Activated CD4-positive, alpha-beta T cell treated with anti-CD3 and anti-CD28 coated beads for 36 hours (primary cell): ENCODE data around the gene ITGA1. TPM values are rescaled to one million over a fixed set of nuclear protein-coding genes. Genes with fewer than 3 reads are reported as not detected.

ENCODE experiments used
- ATAC-seq: fragments of 200-7000 bp; cut with Tn5 transposase; one replicate; pipeline ENCODE4 v1.10.0; 2021; ENCODE audit warnings: mild to moderate bottlenecking, moderate library complexity
- CTCF ChIA-PET: fragments of 350-600 bp; sonication (Branson Sonifier 250); formaldehyde crosslinking; loops from one replicate; lab custom pipeline; 2021; ENCODE audit warnings: antibody characterized with exemption; lab: Charles Lee
- POLR2A ChIA-PET: fragments of 350-600 bp; sonication (Branson Sonifier 250); formaldehyde crosslinking; loops from one replicate; lab custom pipeline; 2021; ENCODE audit warnings: antibody characterized with exemption, inconsistent platforms; lab: Charles Lee
- DNase-seq: peaks from one replicate; pipeline ENCODE4 v3.0.0-alpha.2; 2020
- H3K27ac Mint-ChIP-seq: one replicate; pipeline ENCODE4 v1.8.0; 2021; ENCODE audit warnings: mixed read lengths
- H3K27me3 Mint-ChIP-seq: one replicate; pipeline ENCODE4 v1.8.0; 2021; ENCODE audit warnings: mixed read lengths
- H3K36me3 Mint-ChIP-seq: one replicate; pipeline ENCODE4 v1.8.0; 2021; ENCODE audit warnings: low read depth, mixed read lengths
- H3K4me1 Mint-ChIP-seq: one replicate; pipeline ENCODE4 v1.8.0; 2021; ENCODE audit warnings: mixed read lengths
- H3K4me3 Mint-ChIP-seq: one replicate; pipeline ENCODE4 v1.8.0; 2021; ENCODE audit warnings: mild to moderate bottlenecking, moderate library complexity, mixed read lengths
- H3K9me3 Mint-ChIP-seq: one replicate; pipeline ENCODE4 v1.8.0; 2021; ENCODE audit warnings: low read depth, mixed read lengths
- intact Hi-C, 2 experiments: fragments of 100-400 bp; cut with DNase I in 1 of 2; cut with micrococcal nuclease in 1 of 2; formaldehyde crosslinking; loops; one replicate each; pipeline versions ENCODE4 v1.14.2 to v1.15.1; 2022 to 2024; cut with DNase I, micrococcal nuclease
- total RNA-seq, 2 experiments: library from RNA; stranded (reverse); gene quantifications; one replicate each; pipeline ENCODE4 v1.2.3, GENCODE V29; 2021

ITGA1 gene
- total RNA-seq, 2 experiments from 2014 or later = 1.9 to 3.9 TPM

DNA sequence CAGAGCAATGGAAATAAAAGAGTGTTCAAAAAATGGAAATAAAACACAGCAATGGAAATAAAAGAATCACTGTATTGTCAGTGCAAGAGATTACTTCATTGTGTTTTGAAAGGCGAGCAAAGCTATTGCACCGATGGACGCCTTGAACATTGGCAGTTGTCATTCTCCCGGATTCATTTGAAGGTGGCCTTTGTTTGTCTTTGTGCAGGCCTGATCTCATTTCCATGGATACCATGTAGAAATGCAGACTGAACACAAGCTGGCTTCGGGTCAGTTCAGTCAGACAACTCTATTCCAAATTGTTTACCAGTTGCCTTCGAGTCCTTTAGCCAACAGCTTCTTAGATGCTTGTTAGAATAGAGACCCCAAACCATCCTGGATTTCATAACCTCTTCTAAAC is 209.7 kb downstream of the ITGA1 start:
- Mint-ChIP-seq H3K27me3 (peaks cover 15% of the 10 kb centered on the region), H3K27ac (no peak overlapping the region), H3K4me1 (no peaks in the 10 kb centered on the region), H3K4me3 (no peak overlapping the region), H3K9me3 (no peaks in the 10 kb centered on the region), H3K36me3 (no peaks in the 10 kb centered on the region)
- no peak for DNase-seq
- no peak for ATAC-seq
- ChIA-PET CTCF (interaction anchor here (1.3 to 1.4 kb wide), 2 partner anchors 27 to 39 kb away, joined by 3 to 5 read pairs; no protein-coding TSS in a partner anchor), POLR2A (no interaction called here)
- intact Hi-C loops = no loop called here

DNA sequence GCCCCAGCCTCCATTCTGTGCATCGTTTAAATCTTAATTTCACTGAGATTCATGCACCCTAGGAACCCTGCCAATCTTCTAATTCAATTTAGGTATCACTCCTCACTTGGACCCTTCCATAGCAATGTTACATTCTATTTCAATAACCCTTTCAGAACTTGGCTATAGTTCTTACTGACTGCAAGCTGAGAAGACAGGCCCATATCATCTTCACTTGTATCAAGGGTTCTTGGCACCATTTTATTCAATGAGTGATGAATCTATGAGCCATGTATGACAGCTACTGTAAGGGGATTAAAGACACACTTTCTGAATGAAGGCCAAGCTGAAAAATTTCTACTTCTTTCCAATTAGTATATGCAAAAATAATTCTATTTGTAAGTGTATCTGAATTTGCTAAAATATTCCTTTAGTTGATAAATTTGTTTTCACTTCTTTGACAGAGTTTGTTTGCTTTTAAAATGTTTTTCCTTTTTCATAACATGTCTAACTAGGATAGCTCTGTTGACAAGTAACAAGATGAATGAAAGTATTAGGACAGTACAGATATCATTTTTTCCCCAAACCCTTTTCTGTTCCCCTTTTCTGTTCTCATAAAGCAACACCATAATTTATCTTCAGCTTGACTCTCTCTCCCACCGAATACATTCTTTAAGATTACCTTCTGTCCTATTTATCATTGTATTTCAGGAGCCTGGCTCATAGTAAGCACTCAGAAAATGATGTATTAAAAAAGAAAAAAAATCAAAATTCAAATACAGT is 211.0 kb downstream of the ITGA1 start:
- no peaks in the 10 kb centered on the region for H3K4me1 Mint-ChIP-seq
- H3K27me3 Mint-ChIP-seq = peaks cover 7% of the 10 kb centered on the region
- intact Hi-C loops = no loop called here
- DNase-seq (no peak), ATAC-seq (no peak)
- H3K9me3 Mint-ChIP-seq = no peaks in the 10 kb centered on the region
- ChIA-PET POLR2A (no interaction called here), CTCF (interaction anchor here (0.8 to 1.4 kb wide), 2 partner anchors 37 to 91 kb away, joined by 3 to 5 read pairs; no protein-coding TSS in a partner anchor)
- no peak overlapping the region for H3K27ac Mint-ChIP-seq
- H3K4me3 Mint-ChIP-seq = no peak overlapping the region
- H3K36me3 Mint-ChIP-seq = no peaks in the 10 kb centered on the region

DNA sequence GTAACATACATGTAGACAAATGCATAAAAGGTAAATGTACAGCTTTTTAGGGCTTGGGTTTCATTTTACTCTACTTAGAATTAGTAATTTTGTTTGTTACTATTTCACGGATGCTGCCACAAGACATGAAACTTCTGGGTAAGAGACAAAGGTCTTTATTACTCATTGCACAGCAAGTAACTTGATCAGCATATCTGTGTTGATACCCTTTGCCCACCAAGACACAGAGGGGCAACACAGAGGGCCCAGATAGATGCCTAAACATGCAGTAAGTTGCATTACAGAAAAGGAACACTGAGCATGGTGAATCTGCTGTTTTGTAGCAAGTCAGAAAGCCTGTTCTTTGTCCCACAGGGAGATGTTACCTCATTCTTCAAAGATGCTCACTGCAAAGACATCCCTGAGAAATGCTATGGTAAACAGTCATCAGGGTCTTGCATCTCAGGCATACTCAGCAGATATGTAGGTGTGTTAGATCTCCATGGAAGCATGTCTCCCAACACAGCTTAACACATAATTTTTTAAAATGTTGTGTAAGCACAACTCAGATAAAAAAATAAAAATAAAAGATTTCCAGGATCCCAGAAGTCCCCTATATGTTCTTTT is 211.7 kb downstream of the ITGA1 start:
- CTCF ChIA-PET = interaction anchor here (0.8 kb wide), 1 partner anchor 90 kb away, joined by 3 read pairs; no protein-coding TSS in a partner anchor
- Mint-ChIP-seq H3K36me3 (no peaks in the 10 kb centered on the region), H3K4me1 (peaks cover 5% of the 10 kb centered on the region), H3K27me3 (peaks cover 7% of the 10 kb centered on the region), H3K27ac (no peak overlapping the region), H3K9me3 (no peaks in the 10 kb centered on the region), H3K4me3 (no peak overlapping the region)
- ATAC-seq (peak; percentile 53), DNase-seq (no peak)
- intact Hi-C loops = no loop called here
- POLR2A ChIA-PET = no interaction called here

DNA sequence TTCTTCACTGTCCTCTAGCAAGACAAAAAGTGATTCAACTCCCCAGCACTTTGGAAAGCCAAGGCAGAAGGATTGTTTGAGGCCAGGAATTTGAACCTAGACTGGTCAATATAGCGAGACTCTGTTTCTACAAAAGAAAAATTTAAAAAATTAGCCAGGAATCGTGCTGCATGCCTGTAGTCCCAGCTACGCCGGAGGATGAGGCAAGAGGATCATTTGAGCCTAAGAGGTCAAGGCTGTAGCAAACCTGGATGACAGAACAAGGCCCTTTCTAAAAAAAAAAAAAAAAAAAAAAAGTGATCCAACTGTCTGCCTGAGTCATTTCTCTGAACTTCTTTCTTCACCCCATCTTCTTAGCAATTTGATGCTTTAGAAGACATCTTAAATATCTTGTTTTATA is 213.8 kb downstream of the ITGA1 start:
- Mint-ChIP-seq H3K27me3 (peaks cover 9% of the 10 kb centered on the region), H3K4me1 (peaks cover 16% of the 10 kb centered on the region), H3K9me3 (no peaks in the 10 kb centered on the region), H3K4me3 (no peak overlapping the region), H3K27ac (no peak overlapping the region), H3K36me3 (no peaks in the 10 kb centered on the region)
- POLR2A ChIA-PET = no interaction called here
- no peak for ATAC-seq
- no peak for DNase-seq
- CTCF ChIA-PET = no interaction called here
- intact Hi-C loops = no loop called here

DNA sequence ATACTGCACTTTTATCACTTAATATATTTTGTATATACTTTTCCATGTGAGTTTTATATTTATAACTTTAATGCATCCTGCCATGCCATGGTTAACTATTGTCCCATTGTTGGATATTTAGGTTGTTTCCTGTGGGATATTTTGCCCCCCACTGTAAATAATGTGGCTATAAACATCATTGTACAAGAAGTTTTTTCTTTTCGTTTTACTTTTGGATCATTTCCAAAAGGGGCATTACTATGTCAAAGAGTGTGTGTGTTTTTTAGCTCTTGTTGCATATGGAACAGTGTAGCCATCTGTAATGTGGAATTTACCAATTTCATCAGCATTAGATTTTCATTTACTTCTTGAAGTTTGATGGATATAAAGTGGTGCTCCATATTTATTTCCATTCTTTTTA is 214.8 kb downstream of the ITGA1 start:
- peaks cover 25% of the 10 kb centered on the region for H3K4me1 Mint-ChIP-seq
- no peak overlapping the region for H3K27ac Mint-ChIP-seq
- peaks cover 6% of the 10 kb centered on the region for H3K27me3 Mint-ChIP-seq
- no peaks in the 10 kb centered on the region for H3K36me3 Mint-ChIP-seq
- ATAC-seq (no peak), DNase-seq (no peak)
- ChIA-PET POLR2A (no interaction called here), CTCF (interaction anchor here (0.6 to 1.0 kb wide), 4 partner anchors 13 to 93 kb away, joined by 3 read pairs; partner anchors contain the start of gene ITGA2)
- no peak overlapping the region for H3K4me3 Mint-ChIP-seq
- no peaks in the 10 kb centered on the region for H3K9me3 Mint-ChIP-seq
- intact Hi-C loops = no loop called here

DNA sequence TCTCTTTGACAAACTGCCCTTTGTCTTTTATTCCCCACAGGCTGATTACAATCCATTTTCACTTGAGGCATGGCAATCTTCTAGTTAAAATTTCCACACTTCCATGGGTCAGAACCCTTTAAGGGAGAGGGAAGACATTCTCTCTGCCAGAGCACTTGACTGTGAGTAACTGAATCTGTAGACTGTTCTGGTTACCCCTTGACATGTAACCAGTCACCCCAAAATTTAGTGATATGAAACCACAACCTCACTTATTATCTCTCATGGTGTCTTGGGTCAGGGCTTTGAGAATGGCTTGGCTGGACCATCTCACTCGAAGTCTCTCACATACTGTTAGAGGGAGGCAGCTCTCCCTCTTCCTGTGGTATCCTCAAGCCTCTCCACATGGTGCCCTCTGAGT is 215.4 kb downstream of the ITGA1 start:
- intact Hi-C loops = no loop called here
- H3K36me3 Mint-ChIP-seq = no peaks in the 10 kb centered on the region
- no peaks in the 10 kb centered on the region for H3K9me3 Mint-ChIP-seq
- H3K4me3 Mint-ChIP-seq = no peak overlapping the region
- peaks cover 31% of the 10 kb centered on the region for H3K4me1 Mint-ChIP-seq
- POLR2A ChIA-PET = no interaction called here
- H3K27me3 Mint-ChIP-seq = peaks cover 5% of the 10 kb centered on the region
- DNase-seq (no peak), ATAC-seq (no peak)
- H3K27ac Mint-ChIP-seq = no peak overlapping the region
- CTCF ChIA-PET = interaction anchor here (0.6 to 1.0 kb wide), 4 partner anchors 14 to 92 kb away, joined by 3 read pairs; partner anchors contain the start of gene ITGA2

DNA sequence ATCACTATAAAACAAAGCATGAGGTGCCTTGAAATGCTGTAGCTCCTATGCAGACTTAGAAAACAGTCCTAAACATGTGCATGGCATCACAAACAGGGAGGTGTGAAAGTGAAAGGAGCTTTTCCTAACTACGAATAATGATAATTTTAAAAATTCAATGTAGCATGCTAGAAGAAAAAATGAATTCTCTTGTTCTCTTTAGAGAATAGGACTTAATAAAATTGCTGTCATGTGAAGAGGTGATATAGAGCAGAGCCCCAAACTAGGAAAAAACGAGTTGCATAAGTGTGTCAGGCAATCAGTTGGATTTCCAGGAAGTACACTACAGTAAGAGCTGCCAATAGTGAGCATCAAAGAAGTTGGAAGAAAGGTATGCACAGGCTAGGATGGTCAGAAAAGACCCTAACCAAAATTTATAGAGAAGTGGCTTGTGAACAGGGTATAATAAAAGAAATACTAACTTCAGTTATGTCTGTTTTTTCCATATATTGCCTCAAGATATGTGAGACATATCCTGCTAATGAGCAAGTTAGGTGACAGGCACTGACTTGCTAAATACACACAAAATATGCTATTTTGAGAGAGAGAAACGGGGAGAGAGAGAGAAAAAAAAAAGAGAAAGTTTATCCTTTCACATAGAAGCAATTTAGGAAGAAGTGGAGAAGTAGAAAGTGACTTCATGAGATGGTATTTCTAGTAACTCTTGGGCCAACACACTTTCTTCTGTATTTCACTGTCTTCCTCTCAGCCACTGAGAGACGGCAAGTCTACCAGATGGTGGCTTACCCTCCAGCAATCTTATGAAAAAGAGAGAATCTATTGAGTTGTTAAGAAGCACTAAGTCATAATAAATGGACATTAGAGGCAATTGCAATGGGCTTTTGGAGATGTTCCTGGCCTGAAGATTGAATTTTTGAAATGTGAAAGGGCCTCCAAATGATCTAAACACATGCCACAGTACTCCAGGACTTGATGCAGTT is 219.5 kb downstream of the ITGA1 start:
- intact Hi-C loops = loop anchor here in 1 of 2 experiments (5.0 kb wide), 1 partner anchor 205 kb away; no protein-coding TSS in a partner anchor
- no peaks in the 10 kb centered on the region for H3K36me3 Mint-ChIP-seq
- no peaks in the 10 kb centered on the region for H3K9me3 Mint-ChIP-seq
- H3K4me1 Mint-ChIP-seq = peaks cover 53% of the 10 kb centered on the region
- H3K27ac Mint-ChIP-seq = no peak overlapping the region
- no peak for DNase-seq
- no peak overlapping the region for H3K4me3 Mint-ChIP-seq
- ChIA-PET POLR2A (no interaction called here), CTCF (no interaction called here)
- peaks cover 8% of the 10 kb centered on the region for H3K27me3 Mint-ChIP-seq
- no peak for ATAC-seq

DNA sequence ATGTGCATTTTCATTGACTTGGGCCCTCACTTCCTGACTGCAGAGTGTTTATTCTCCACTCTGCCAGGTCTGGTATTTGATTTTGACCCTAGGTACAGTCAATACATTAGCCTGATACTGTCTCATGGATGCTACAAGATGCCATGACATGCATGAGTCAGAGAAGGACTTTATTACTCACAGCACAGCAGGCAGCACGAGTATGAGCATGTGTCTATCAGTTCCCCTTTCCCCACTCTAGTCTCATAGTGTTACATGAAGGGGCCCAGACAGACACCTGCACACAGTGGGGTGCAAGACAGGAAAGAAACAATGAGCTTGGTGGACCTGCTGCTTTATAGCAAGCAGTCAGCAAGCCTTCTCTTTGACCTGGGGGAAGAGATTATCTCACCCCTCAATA is 221.0 kb downstream of the ITGA1 start:
- intact Hi-C loops = loop anchor here (1.0 to 5.0 kb wide), 7 partner anchors 23 to 206 kb away; no protein-coding TSS in a partner anchor
- Mint-ChIP-seq H3K27ac (peak overlapping the region; percentile 39), H3K4me1 (peaks cover 53% of the 10 kb centered on the region), H3K9me3 (no peaks in the 10 kb centered on the region), H3K36me3 (no peaks in the 10 kb centered on the region), H3K4me3 (no peak overlapping the region), H3K27me3 (peaks cover 10% of the 10 kb centered on the region)
- peak; percentile 92 for ATAC-seq
- CTCF ChIA-PET = interaction anchor here (0.7 to 1.3 kb wide), 3 partner anchors 12 to 221 kb away, joined by 3 to 4 read pairs (median 3); partner anchors contain the start of genes ITGA1 and PELO
- peak; percentile 65 for DNase-seq
- POLR2A ChIA-PET = interaction anchor here (0.6 kb wide), 1 partner anchor 23 kb away, joined by 6 read pairs; no protein-coding TSS in a partner anchor

Other genes starting within 250 kb of the ITGA1 start
- gene PELO, start within 50 bp of the ITGA1 start, total RNA-seq = 10 to 100 TPM; 12.8 to 17.3 TPM
- under 1 TPM; 0.61 to 0.71 TPM for gene ITGA2, start 201.4 kb downstream of the ITGA1 start, total RNA-seq